ENCODE results near the gene ITFG2.
A peak's percentile ranks its signal among the peaks of the same experiment; 100 is the strongest.

DNA sequence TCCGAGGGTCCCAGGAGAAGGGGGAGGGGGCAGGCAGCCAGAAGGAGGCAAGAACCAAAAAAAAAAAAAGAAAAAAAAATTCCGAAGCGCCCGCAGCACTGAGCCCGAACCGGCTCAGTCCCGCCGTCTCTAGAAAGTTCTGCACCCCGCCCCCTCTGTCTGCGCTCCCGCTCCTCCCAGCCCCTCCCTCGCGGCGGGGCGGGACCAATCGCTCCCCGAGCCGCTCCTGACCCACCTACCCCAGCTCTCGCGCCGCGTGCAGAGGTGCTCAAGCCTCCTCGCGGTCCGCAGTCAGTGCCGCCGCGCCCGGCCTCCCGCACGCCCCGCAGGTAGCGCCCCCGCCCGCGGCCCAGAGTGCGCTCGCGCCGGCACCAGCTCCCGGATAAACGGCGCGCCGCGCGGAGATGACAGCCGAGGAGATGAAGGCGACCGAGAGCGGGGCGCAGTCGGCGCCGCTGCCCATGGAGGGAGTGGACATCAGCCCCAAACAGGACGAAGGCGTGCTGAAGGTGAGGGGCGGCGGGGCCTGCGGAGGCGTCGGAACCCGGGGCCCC lies 17.7 kb upstream of the ITFG2 start, which contains the start of gene FKBP4:
- no peak for TF ChIP-seq EZH2 (IDR thresholded peaks at IDR 0.05)
- peak; percentile 78; the same call in 1 of the 2 replicates for TF ChIP-seq POLR2AphosphoS5 (IDR thresholded peaks at IDR 0.05; ENCODE audit: borderline replicate concordance, low read depth, low read length)
- peak; percentile 49 for TF ChIP-seq FOXP2 (optimal IDR thresholded peaks at IDR 0.05; ENCODE audit: control extremely low read depth, extremely low read length, insufficient read depth)

Data from SK-N-MC (cell line).